ENCODE measurements around the gene CEACAM16.
"Not testable (repeated sequence)": the region's sequence is repeated elsewhere in the genome, so short reads cannot be mapped to it uniquely, and the experiment has no call there.

The CEACAM16 gene

GRCh38 chr19:44708940-44709339 lies 10.0 kb downstream of the CEACAM16 start:
- no peak for TF ChIP-seq CTCF (IDR thresholded peaks at IDR 0.05; ENCODE audit: extremely low read depth, insufficient read depth, missing control alignments)

GRCh38 chr19:44709434-44710266 lies 10.7 kb downstream of the CEACAM16 start:
- DNase-seq (ENCODE audit: low spot score); in situ Hi-C loops (cut with MboI; ENCODE audit: low pct_unique_long_range_greater_than_20kb, low sequenced_read_pairs, unreplicated experiment): not testable (repeated sequence)

More at GRCh38 chr19:44708940-44709339, 10.0 kb downstream of the CEACAM16 start:
- in situ Hi-C loops (cut with MboI; ENCODE audit: low pct_unique_long_range_greater_than_20kb, low sequenced_read_pairs, unreplicated experiment): no loop called here
- DNase-seq (ENCODE audit: low spot score): no peak

- in situ Hi-C loops (cut with MboI; ENCODE audit: low pct_unique_long_range_greater_than_20kb, low sequenced_read_pairs, unreplicated experiment): no loop called here
These were observed 11.5 kb downstream of the CEACAM16 start for GRCh38 chr19:44710483-44710882.

GRCh38 chr19:44712864-44713515 lies 14.0 kb downstream of the CEACAM16 start:
- in situ Hi-C loops (cut with MboI; ENCODE audit: low pct_unique_long_range_greater_than_20kb, low sequenced_read_pairs, unreplicated experiment): no loop called here
- DNase-seq (ENCODE audit: low spot score): no peak
- TF ChIP-seq CTCF (IDR thresholded peaks at IDR 0.05; ENCODE audit: extremely low read depth, insufficient read depth, missing control alignments): no peak

More at GRCh38 chr19:44710483-44710882, 11.5 kb downstream of the CEACAM16 start:
- TF ChIP-seq CTCF (IDR thresholded peaks at IDR 0.05; ENCODE audit: extremely low read depth, insufficient read depth, missing control alignments): no peak
- DNase-seq (ENCODE audit: low spot score): no peak

- no peak for TF ChIP-seq CTCF (IDR thresholded peaks at IDR 0.05; ENCODE audit: extremely low read depth, insufficient read depth, missing control alignments)
- in situ Hi-C loops (cut with MboI; ENCODE audit: low pct_unique_long_range_greater_than_20kb, low sequenced_read_pairs, unreplicated experiment): no loop called here
- DNase-seq (ENCODE audit: low spot score): no peak
These were observed 15.7 kb downstream of the CEACAM16 start for GRCh38 chr19:44714597-44715169.

- in situ Hi-C loops (cut with MboI; ENCODE audit: low pct_unique_long_range_greater_than_20kb, low sequenced_read_pairs, unreplicated experiment): no loop called here
- no peak for DNase-seq (ENCODE audit: low spot score)
- no peak for TF ChIP-seq CTCF (IDR thresholded peaks at IDR 0.05; ENCODE audit: extremely low read depth, insufficient read depth, missing control alignments)
These were observed 18.7 kb downstream of the CEACAM16 start for GRCh38 chr19:44717603-44718002.
